Ishikawa (cell line): Measurements from ENCODE around the gene SERPINA12.

Experiments
- CEBPB ChIP-seq: IDR thresholded peaks from 2 replicates; pipeline ENCODE4 v1.6.1; 2012
- EGR1 ChIP-seq: IDR thresholded peaks from 2 replicates; pipeline ENCODE4 v1.6.1; 2012
- EP300 ChIP-seq: IDR thresholded peaks from 2 replicates; pipeline ENCODE4 v1.6.1; 2012; ENCODE audit warnings: borderline replicate concordance
- RAD21 ChIP-seq: IDR thresholded peaks from 2 replicates; pipeline ENCODE4 v1.6.1; 2012; ENCODE audit warnings: low read depth
- TAF1 ChIP-seq: IDR thresholded peaks from 2 replicates; pipeline ENCODE4 v1.6.1; 2012; ENCODE audit warnings: low read depth, mild to moderate bottlenecking
- YY1 ChIP-seq: IDR thresholded peaks from 2 replicates; pipeline ENCODE4 v1.6.1; 2012; ENCODE audit warnings: low read depth
- TF ChIP-seq, protein P1 (sequence below): IDR thresholded peaks from 2 replicates; pipeline ENCODE4 v1.6.1; 2012; ENCODE audit warnings: low read depth, mild to moderate bottlenecking
- TF ChIP-seq, protein P2 (sequence below): IDR thresholded peaks from 2 replicates; pipeline ENCODE4 v1.6.1; 2012
- TF ChIP-seq, protein P3 (sequence below): IDR thresholded peaks from 2 replicates; pipeline ENCODE4 v1.6.1; 2012

- TF ChIP-seq RAD21 (no peak), EGR1 (no peak), EP300 (no peak), TAF1 (no peak), YY1 (no peak), CEBPB (no peak)
- TF ChIP-seq, protein P1, sequence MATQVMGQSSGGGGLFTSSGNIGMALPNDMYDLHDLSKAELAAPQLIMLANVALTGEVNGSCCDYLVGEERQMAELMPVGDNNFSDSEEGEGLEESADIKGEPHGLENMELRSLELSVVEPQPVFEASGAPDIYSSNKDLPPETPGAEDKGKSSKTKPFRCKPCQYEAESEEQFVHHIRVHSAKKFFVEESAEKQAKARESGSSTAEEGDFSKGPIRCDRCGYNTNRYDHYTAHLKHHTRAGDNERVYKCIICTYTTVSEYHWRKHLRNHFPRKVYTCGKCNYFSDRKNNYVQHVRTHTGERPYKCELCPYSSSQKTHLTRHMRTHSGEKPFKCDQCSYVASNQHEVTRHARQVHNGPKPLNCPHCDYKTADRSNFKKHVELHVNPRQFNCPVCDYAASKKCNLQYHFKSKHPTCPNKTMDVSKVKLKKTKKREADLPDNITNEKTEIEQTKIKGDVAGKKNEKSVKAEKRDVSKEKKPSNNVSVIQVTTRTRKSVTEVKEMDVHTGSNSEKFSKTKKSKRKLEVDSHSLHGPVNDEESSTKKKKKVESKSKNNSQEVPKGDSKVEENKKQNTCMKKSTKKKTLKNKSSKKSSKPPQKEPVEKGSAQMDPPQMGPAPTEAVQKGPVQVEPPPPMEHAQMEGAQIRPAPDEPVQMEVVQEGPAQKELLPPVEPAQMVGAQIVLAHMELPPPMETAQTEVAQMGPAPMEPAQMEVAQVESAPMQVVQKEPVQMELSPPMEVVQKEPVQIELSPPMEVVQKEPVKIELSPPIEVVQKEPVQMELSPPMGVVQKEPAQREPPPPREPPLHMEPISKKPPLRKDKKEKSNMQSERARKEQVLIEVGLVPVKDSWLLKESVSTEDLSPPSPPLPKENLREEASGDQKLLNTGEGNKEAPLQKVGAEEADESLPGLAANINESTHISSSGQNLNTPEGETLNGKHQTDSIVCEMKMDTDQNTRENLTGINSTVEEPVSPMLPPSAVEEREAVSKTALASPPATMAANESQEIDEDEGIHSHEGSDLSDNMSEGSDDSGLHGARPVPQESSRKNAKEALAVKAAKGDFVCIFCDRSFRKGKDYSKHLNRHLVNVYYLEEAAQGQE: no peak
- TF ChIP-seq, protein P2, sequence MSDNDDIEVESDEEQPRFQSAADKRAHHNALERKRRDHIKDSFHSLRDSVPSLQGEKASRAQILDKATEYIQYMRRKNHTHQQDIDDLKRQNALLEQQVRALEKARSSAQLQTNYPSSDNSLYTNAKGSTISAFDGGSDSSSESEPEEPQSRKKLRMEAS: no peak
- TF ChIP-seq, protein P3, sequence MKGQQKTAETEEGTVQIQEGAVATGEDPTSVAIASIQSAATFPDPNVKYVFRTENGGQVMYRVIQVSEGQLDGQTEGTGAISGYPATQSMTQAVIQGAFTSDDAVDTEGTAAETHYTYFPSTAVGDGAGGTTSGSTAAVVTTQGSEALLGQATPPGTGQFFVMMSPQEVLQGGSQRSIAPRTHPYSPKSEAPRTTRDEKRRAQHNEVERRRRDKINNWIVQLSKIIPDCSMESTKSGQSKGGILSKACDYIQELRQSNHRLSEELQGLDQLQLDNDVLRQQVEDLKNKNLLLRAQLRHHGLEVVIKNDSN: no peak
These were observed 39.1 kb upstream of the SERPINA12 start for GRCh38 chr14:94548131-94548998.
